ENCODE results near the gene PRKCD.

PRKCD gene

DNA sequence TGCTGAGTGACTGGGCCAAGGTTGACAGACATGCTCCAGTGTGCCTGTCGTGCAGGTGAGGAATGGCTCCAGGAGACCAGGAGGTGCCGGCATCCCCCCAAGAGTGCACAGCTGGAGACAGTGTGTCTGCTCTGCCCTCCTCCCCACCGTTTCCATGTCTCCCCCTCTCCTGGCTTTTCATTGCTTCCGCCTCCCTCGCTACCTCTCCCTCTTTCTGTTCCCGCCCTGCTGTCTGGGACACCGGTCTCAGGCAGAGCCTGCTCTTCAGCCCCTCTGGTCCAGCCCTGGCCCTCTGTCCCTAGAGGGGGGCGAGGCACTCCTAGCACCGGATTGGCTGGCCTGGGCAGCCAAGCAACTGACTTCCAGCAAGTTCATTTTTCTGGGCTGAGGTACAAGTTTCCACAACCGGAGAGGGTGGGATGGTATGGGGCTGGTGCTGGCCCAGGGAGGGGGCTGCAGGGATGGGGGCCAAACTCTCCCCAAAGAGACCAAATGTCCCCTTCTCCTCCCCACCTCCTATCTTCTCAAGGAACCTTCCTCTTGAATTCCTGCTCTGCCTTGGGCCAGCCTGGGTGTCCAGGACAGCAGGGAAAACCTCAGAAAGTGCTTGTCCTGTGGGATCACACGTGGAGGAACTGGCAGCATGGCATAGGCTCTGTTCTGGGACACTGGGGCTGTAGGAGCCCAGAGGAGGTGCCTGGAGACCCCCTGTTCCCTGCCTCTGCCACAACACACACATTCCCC lies 32.6 kb downstream of the PRKCD start:
- DNase-seq = no peak

DNA sequence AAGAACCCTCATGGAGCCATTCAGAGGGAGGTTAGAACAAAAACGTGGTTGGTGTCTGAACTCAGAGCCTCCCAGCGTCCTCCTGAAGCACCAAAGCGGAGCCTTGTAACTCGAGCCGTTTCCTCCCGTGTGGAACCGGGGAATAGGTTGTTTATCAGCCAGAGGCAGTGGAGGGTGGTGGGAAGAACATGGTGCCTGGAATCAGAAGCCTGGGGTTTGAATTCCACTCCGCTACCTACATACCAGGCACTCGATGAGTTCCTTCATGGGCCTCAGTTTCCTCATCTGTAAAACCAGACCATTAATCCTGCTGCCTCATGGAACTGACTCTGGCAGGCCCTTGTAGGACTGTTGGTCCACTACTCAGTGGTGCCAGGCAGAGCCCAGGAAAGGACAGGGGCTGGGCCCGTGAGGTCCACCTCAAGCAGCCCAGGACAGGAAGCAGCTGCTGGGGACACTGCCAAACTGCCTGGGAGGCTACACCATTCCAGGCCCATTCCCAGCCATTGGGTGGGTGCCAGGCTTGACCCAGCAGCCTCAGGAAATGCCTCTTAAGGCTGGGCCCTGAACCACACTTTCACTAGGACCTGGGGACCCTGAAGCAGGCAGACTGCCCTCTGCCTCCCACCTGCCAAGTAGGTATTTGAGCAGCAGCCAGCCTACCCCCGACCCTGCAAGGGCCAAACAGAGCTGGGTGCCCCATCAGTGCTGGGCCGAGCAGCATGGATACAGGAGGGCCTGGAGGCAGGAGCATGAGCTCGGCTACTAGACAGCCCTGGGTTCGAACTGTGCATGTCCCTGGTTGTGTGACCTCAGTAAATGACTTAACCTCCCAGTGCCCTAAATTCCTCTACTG lies 33.4 kb downstream of the PRKCD start:
- DNase-seq = no peak

DNA sequence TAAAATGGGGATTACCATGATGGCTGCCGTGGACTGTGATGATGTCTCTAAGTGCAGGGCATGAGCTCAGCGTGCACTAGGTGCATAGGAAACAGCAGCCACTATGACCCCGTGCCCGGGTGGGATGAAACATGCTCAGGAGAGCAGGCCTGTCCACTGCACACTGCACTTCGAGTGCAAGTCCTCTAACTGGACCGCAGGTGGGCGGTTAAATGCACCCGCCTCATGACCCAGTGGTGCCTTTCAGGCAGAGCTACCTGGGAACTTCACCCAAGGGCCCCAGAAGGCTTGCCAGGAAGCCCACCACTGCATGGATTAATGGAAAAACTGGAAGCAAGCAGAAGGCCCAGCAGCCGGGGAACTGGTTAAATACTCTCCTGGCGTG lies 34.0 kb downstream of the PRKCD start:
- DNase-seq = no peak

DNA sequence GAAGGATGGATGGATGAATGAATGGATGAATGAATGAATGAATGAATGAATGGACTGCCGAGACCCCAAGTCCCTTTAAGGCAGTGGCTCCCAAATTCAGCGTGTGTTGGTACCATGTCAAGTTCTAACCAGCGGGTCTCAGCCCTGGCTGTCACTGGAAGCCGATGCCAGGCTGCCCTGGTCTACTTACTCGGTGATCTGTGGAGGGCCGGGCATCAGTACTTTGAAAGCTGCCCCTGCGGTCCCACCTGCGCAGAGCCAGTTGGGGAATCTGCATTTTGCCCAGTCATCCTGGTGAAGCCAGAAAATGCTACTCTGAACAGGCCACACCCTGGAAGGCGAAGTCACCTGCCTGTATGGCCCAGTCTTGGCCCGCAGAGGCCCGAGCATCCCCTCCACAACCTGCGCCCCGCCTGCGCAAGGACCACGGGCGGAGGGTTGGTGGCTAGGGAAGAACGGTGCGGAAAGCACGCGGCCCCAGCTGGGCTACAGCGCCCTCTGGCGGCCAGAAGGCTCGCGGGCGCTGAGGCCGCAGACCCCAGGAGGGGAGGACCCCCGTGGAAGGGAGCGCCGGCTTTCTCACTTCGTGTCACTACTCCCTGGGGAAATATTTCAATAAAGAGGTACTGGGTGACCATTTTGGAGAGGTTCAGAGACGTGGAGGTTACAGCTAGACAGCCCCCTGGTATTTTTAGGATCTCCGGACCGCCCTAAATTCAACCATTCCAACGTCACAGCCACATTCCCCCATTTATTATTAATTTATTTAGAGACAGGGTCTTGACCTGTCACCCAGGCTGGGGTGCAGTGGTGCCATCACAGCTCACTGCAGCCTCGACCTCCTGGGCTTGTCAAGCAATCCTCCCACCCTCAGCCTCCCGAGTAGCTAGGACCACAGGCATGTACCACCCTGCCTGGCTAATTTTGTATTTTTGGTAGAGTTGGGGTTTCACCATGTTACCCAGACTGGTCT lies 34.9 kb downstream of the PRKCD start:
- DNase-seq = peak in 1 of 2 donors; percentile 26

DNA sequence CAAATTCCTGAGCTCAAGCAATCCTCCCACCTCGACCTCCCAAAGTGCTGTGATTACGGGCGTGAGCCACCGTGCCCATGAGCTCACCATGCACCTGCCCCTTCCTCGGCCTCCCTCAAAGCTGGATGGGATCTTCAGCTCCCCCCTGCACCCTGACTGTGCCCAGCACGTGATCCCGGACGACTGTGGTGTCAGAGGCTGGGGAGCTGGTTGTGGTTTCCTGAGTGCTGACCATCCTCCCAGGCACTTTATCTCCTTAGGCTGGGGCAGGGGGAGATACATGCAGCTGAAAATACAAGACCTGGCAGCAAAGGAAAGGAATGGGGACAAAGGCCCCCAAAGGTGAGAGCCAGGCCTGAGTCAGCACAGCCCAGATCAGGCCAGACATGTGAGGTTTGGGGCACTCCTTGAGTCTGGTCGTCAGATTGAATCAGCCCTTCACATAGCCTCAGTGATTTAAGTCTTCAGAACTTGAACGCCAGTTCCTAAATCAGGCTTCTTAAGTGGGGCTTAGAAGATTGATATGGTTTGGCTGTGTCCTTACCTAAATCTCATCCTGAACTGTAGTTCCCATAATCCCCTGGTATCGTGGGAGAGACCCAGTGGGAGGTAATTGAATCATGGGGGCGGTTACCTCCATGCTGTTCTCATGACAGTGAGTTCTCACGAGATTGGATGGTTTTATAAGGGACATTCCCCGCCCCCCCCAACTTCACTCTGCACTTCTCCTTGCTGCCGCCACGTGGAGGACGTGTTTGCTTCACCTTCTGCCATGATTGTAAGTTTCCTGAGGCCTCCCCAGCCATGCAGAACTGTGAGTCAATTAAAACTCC lies 35.8 kb downstream of the PRKCD start:
- peak; percentile 37 to 52 for DNase-seq

DNA sequence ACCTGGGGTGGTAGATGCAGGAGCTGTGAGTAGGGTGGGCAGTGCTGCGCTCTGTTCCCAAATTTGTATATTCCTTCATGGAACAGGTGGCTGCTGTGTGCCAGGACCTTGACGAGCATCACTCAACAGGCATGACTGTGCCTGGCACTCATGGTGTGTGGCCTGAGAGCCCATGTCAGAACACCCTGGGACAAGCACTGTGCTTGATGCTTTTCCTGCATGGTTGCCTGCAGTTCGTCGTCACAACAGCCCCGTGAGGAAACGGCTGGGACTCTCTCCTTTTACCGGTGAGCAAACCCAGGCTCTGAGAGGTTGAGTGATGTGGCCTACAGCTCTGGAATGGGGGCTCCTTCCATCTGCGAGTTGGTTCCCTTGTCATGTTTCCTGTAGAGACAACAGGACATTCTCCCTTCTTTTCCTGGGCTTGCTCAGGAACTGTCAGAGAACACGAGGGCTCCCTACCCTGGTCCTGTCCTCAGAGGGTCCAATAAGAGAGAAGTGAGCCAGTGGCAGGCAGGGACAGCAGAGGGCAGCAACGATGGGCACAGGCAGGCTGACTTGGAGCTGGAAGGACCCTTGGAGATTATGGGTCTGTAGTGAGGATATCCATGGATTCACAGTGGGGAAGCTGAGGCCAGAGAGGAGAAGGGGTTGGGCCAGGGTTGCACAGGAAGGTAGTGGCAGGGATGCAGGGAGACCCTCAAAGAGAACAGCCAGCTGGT lies 37.4 kb downstream of the PRKCD start:
- no peak for DNase-seq

DNA sequence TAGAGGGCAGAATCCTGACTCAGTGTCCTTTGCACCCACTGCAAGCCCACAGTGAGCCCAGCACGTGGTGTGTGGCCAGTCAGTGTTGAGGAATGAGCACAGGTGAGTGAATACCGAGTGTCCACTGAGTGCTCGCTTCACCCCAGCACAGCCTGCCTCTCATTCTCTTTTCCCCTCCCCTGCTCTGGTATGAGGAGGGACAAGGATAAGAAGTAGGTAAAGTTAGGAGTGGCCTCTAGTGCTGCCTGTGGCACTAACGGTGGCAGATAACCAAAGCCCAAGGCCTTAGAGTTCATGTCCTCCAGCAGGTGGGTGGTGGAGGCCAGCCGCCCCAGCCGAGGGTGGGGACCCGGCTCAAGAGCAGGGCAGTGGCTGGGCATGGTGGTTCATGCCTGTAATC lies 38.0 kb downstream of the PRKCD start:
- DNase-seq = no peak

DNA sequence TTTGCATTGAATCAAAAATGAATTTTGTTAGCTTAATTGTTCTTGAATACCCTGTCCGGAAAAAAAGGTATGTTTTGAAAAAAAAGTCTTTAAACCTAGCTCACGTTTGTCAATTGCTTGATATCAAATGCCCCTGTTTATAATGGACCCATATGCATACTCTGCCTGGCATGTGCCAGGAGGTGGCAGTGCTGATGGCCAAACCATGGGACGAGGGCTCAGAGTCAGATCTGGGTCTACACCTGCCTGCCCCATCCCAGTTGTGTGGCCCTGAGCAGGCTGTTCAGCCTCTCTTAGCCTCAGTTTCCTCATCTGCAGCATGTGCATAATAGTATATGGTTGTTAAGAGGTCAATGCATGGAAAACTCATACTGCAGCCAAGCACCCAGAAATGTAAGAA lies 38.8 kb downstream of the PRKCD start:
- DNase-seq = no peak

DNA sequence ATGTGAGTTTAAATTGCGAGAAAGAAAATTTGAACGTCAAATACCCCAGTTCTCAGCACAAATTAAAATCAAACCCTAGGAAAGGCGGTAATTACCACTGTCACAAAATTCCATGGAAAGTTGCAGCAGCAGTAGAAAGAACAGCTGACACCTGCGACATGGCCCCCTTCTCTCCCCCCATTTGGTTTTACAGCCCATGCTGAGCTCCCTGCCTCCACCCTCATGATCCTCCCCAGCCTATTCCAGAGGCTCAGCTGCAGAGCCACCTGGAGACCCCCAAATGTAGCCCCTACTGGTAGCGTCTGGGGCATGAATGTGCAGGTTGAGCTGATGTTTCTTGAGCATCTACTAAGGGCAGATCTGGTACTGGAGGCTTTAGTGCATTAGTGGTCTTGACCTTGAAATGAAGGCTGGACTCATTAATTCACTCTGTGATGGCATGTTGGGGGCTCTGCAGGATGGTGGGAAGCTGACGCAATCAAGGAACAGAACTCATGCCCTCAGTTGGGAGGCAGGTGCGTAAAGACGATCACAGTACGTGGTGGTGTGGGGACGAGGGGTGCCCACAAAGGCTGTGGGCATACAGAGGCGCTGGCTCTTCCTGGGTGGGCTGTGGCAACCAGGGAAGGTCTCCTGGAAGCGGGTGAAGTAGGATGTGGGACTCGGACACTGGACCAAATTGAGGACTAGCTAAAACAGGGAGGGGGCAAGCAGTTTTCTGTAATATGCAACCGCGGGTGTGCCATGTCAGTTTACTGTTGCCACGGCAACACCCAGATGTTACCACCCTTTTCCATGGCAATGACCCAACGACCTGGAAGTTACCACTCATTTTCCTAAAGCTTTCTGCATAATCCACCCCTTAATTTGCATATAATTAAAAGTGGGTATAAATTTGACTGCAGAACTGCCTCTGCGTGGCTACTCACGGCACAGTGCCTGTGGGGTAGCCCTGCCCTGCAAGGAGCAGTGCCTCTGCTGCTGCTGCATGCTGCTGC lies 39.8 kb downstream of the PRKCD start:
- DNase-seq = no peak

DNA sequence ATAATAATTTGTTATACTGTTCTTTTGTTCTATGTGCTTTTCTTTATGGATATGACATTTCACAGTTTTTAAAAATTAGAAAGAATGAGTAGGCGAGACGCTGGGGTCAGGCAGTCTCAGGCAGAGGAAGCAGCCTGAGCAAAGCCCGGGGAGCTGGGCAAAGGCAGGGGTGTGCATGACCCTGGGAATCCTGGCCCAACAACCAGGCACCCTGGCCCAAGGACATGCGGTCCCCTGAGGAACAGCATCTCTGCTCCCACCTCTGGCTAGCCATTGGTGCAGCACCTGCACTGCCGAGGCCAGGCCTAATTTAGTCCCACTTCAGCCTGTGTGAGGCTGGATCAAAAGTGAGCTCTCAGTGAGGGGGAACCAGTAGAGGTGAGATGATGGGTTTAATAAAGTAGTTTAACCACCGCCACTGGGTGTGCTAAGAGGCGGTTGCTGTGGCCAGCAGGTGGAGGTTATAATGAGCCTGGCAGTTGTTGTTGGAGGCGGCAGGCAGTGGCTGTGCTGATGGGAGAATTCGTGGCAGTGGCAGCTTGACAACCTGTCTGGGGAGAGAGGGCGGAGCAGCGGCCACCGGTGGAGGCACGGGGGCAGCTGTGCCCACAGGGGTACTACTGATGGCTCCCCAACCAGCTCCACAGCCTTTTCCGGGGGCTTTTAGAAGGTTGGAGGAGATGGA lies 41.5 kb downstream of the PRKCD start:
- DNase-seq = no peak

DNA sequence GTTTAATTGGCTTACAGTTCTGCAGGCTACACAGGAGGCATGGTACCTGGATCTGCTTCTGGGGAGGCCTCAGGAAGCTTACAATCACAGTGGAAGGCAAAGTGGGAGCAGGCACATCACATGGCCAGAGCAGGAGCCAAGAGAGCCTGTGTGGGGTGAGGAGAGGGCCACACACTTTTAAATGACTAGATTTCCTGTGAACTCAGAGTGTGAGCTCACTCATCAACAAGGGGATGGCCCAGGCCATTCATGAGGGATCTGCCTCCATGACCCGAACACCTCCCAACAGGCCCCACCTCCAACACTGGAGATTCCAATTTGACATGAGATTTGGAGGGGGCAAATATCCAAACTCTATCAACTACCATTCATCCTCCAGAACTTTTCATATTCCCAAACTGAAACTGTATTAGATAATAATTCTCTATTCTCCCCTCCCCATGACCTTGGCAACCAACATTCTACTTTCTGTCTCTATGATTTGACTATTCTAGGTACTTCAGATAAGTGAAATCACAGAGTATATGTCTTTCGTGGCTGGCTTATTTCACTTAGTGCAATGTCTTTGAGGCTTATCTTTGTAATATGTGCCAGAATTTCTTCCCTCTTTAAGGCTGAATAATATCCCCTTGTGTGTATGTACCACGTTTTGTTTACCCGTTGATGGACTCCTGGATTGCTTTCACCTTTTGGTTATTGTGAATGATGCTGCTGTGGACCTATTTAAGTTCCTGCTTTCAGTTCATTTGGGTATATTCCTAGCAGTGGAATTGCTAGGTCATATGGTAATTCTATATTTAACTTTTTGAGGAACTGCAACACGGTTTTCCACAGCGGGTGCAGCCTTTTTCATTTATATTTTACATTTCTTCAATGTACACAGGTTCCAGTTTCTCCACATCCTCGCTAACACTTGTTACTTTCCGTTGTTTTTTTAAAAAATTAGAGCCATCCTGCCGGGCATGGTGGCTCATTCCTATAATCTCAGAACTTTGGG lies 51.0 kb downstream of the PRKCD start:
- DNase-seq = no peak

DNA sequence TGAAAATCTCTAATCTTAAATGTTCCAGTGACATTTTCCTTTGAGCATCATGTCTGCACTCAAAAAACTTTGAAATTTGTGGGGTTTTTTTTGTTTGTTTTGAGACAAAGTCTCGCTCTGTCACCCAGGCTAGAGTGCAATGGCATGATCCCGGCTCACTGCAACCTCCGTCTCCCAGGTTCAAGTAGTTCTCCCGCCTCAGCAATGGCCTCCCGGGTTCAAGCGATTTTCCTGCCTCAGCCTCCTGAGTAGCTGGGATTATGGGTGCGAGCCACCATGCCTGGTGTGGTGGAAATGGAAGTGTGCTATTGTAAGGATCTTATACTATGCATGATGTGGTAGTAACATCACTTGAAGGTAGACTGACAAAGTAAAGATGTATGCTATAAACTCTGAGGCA lies 52.3 kb downstream of the PRKCD start:
- no peak for DNase-seq

DNA sequence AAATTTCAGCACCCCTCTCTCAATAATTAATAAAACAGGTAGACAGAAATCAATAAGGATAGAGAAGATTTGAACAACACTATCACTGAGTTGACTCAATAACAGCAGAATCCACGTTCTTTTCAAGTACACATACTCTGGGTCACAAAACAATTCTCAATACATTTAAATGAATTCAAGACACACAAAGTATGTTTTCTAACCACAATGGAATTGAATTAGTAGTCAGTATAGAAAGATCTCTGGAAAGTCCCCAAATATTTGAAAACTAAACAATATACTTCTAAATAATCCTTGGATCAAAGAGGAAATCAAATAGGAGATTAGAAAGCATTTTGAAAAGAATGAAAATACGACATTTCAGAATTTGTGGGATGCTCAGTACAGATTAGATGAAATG lies 54.8 kb downstream of the PRKCD start:
- no peak for DNase-seq

DNA sequence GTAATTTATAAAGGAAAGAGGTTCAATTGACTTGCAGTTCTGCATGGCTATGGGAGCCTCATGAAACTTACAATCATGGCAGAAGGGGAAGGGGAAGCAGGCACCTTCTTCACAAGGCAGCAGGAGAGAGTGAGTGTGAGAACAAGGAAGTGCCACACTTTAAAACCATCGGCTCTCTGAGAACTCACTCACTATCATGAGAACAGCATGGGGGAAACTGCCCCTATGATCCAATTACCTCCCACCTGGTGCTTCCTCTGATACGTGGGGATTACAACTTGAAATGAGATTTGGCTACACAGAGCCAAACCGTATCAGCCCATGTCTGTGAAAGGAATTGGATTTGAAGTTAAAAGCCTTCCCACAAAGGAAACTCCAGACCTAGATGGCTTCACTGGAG lies 55.7 kb downstream of the PRKCD start:
- no peak for DNase-seq

DNA sequence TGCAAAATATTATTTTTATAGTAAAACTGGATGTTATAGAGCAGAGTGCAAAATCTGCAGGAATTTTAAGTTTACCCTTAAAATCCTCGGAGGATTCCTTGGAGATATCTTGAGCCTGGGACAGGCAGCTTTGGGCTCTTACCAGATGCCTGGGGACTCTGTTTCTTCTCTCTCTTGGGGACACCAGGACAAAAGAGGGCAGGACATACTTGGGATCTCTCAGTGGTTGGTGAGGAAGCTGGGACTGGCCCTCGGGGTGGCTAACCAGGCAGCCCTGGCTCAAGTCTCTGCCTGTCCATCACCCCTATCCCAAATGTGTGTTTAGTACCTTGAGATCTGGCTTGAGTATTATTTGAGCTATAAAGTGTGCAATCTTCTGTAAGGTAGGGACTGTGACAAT lies 56.2 kb downstream of the PRKCD start:
- DNase-seq = no peak

DNA sequence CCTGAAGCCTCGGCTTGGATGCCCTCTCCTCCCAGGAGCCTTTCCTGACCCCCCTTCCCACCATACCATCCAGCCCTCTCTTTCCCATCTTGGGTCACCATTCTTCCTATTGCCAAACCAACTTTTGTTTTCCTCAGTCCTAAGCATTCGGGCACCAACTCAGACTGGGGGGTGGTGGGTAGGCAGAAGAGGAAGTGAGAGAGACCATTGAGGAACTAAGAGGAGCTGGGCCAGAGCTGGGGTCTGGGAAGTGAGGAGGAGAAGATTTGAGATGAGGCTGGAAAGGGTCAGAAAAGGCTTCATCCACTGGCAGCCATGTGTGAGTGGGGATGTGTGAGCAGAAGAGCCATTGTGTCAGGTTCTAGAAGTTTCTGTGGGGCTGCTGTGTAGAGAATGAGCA lies 57.1 kb downstream of the PRKCD start:
- DNase-seq = no peak

DNA sequence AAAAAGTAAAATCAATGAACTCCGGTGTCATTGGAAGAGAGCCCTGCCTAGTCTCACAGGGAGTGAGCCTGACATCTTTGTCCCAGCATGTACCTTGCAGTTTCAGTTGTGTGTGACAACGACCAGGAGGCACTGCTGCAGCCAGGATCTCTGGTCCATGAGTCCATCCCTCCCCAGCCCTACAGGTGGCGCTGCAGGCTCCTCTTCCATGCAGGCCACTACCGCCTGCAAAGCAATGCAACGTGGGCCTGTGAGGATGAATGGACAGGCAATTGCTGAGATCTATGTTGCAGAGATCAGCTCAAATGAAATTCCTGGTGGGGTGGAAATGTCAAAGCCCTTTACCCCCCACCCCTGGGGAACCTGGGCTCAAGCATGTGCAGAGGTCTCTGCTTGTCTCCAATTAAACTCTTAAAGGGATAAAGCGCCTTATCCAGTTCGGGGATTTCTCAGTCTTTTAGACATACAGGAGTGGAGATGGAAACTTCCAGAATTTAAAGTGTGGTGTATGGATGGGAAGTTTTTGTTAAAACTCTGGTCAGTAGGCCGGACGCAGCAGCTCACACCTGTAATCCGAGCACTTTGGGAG lies 59.0 kb downstream of the PRKCD start:
- DNase-seq = peak; percentile 50 to 77

DNA sequence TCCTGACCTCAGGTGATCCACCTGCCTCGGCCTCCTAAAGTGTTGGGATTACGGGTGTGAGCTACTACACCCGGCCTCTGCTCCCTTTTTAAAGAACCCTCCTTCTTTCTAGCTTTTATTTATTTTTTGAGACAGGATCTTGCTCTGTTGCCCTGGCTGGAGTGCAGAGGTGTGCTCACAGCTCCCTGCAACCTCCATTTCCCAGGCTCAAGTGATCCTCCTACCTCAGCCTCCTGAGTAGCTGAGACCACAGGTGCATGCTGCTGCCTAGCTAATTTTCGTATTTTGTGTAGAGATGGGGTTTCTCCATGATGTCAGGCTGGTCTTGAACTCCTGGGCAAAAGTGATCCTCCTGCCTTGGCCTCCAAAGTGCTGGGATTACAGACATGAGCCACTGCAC lies 60.3 kb downstream of the PRKCD start:
- DNase-seq = no peak
